Vein endothelial cell (primary cell): ENCODE results near the gene LSM5. TPM values are rescaled to one million over a fixed set of nuclear protein-coding genes. Genes with fewer than 3 reads are reported as not detected.

Source experiments
- total RNA-seq: library from RNA; depleted of rRNA; stranded (reverse); fragments of >200 nt; gene quantifications from 2 replicates; pipeline ENCODE4 v1.2.3, GENCODE V29; 2012

LSM5 gene
- total RNA-seq: 17.6 and 27.3 TPM in 2 replicates

GRCh38 chr7:32490127-32490796 is at the start of gene LSM5:
Gene LSM5 (minus strand): TSS chr7:32490380. CDS start chr7:32490365, 15 bp downstream.

GRCh38 chr7:32495298-32496051 is 5.3 kb upstream of the LSM5 start, which contains the start of gene AVL9:
Gene AVL9 (plus strand): TSS chr7:32495489. CDS start chr7:32495710, 221 bp downstream.

Other genes starting within 250 kb of the LSM5 start
- 37.9 and 54.8 TPM in 2 replicates for gene AVL9, start 5.1 kb upstream of the LSM5 start, total RNA-seq